Stimulated activated CD4-positive, alpha-beta T cell treated with anti-CD3 and anti-CD28 coated beads, Interleukin-1b, Interleukin-23, amount 100 ng/mL, for 24 hours (primary cell): ENCODE results near the gene CHRNA4.

ENCODE experiments used
- DNase-seq, 4 experiments: peaks; one replicate each; pipeline ENCODE4 v3.0.0-alpha.2; 2020; ENCODE audit warnings: low read depth in 4 of 4, low spot score in 1 of 4

The CHRNA4 gene

DNA sequence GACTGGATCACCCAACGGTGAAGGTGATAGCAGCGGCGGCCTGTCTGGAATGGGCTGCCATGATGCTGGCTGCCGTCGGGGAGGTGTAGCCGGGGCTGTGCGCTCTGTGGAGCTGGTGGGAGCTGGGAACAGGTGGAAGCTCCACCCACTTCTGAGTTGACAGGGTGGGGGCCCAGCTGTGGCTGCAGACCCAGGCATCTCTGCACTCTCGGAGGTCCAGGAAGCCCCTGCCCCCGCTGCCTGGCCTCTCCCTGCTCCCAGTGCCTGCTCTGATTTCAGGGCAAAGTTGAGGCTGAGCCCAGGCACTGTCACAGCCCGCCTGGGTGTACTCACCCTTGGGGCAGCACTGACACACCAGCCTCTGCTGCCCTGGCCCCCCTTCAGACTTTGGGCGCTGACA, 18.1 kb upstream of the CHRNA4 start:
- DNase-seq, result no peak

DNA sequence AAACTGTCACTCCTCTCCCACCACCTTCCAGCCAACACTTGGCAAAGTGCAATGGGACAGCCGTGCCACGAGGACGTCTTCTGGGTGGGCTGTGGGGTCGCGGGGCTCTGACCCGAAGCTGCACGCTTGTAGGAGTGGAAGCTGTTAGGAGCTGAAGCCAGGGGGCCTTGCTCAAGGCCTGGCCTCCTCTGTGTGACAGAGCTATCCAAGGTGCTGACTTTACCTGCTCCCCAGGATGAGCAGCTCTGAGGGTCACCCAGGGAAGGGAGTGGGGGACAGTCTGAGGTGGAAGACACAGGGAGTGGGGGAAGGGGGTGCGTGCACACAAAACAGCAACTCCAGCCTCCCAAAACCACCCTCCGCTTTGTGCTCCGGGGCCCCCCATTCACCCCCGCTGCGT, 17.5 kb upstream of the CHRNA4 start:
- no peak for DNase-seq

DNA sequence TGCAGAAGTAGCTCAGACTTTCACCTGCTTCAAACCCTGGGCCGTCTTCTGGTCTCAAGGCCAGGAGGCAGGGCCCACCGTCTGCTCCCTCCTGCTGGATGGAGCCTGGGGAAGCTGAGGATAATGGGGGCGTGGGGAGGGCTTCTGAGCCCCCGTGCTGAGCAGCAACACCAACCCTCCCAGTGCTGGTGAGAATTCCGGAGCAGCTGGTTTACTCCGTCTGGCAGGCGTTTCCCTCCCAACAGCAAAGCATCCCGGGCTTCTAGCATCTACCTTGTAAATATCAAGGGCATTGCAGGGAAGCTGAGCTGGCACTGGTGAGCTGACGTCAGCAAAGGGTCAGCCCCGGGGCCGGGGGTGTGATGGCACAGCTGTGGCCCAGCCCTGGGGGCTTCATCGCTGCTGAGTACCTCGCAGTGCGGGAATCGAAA, 16.8 kb upstream of the CHRNA4 start:
- no peak for DNase-seq

DNA sequence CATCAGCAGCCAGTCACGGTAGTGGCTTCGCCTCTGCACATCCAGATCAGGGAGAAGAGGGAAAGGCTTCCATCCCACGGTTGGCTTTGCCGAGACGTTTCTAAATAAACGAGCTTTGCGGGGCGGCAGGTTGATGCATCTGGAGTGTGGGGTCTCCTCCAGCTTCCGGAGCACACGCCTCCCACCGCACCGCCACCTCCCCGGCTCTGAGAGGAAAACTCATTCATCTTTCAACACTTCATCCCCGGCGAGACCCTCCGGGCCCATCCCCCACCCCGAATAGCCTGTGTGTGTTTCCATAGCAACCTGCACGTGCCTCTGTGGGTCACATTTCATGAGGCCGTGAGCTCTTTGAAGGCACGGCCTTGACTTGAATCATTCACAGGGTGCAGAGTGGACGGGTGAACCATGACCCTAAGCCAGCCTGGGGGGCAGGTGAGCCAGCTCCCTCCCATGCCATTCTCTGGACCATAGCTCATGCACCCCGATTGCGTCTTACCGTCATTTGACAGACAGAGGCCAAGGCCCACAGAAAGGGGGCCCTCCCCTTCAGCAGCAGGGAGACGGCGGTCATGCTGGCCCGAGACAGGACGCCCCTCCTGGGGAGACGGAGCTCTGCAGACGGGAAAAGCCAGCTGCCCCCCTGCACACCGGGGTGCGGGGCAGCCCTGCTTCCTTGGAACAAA, 16.2 kb upstream of the CHRNA4 start:
- no peak for DNase-seq

DNA sequence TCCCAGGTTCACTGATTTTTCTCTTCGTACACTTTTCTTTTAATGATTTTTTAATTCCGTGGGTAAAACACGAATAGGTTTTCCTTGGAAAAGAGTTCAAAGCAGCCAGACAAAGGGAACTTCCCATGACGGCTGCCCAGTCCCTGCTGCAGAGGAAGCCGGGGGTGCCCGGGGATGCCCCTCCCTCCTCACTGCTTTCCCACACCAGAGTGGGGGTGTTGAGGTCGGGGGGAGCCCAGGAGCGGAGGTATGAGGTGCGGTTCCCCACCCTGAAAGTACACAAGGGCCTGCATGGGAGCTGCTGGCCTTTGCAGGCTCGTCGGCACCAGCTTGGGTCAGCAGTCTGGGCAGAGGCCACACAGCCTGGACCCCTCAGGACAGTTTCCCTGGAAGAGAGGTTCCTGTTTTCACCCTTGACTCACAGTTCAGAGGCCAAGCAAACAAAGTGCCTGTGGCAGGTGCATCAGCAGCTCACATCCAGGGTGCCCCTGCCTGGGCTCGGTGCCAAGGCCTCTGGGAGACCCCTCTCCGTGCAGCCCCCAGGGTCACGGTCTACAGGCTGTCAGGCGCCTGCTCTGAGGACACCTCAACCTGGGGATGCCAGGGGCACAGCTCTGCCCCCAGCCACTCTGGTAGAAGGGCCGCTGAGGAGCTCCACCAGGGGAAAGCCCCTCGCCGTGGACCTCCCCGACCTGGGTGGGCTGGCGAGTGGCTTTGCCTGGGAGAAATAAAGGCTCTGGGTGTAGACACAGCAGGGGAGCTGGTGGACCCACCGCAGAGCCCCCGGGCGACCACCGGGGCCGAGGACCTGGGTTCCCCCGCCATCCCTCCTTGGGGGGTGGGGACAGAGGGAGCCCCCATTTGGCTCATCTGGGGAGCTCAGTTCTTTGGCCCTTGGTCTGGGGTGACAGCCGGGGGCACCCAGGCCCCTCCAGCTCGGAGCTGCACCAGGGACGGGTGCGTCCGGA, 15.4 kb upstream of the CHRNA4 start:
- DNase-seq, result no peak

GRCh38 chr20:63375438-63375837, 14.3 kb upstream of the CHRNA4 start:
- no peak for DNase-seq

- no peak for DNase-seq
Measured at GRCh38 chr20:63374504-63374903, 13.4 kb upstream of the CHRNA4 start.

DNA sequence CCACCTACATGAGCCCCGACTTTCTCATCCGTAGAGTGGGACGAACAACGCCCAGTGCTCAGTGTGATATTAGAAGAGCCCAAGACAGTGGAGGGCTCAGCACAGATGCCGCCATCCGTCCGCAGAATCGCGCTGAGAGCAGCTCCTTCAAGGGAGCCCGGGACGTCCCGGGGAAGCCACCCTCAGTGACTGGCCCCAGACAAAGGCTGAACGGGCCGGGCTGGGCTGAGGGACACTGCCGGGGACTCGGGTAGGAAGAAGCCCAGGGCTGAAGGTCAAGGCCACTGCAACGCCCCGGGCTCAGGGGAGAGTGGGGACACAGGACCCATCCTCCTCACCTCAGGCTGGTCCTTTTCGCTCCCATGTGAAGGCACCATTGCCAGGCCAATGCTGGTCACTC, 12.8 kb upstream of the CHRNA4 start:
- no peak for DNase-seq

DNA sequence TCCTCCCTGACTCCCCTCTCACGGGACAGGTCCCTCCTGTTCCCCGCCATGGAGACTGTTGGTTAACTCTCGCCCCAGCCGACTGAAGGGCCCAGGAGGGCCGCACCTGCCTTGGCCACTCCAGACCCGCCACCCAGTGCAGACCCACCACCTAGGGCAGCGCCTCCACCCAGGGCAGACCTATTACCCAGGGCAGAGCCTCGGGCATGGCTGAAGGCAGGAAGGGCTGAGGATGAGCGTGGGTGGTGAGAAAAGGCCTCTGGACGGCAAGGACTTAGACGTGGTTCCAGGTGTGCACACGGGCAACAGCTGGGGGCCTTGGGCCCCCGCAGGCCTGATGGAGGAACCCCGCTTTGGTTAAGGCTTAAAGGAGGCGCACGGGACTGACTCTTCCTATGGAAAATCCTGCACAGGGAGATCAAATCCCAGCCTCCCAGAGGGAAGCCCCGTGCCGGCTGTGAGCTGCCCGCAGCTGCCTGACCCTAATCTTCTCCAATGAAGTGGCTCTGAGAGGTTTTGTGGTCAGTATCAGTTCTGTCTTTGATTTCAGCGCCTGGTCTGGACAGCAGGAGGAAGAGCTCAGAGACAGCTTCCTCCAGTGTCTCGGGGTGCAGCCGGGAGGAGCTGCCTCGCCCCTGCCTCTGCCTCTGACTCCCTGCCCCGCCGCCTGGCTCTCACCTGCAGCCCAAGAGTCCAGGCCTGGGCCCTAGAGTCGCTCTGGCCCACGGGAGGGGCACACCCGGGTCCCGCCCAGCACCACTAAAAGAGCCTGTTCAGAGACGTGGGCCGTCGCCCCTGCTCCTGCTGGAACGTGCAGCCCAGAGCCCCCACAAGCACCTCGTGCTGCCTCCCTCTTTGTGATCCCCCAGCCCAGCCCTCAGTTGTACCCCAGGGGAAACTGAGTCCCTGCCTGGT, 12.1 kb upstream of the CHRNA4 start:
- DNase-seq, result no peak

GRCh38 chr20:63371291-63371865, 10.2 kb upstream of the CHRNA4 start:
- no peak for DNase-seq

DNA sequence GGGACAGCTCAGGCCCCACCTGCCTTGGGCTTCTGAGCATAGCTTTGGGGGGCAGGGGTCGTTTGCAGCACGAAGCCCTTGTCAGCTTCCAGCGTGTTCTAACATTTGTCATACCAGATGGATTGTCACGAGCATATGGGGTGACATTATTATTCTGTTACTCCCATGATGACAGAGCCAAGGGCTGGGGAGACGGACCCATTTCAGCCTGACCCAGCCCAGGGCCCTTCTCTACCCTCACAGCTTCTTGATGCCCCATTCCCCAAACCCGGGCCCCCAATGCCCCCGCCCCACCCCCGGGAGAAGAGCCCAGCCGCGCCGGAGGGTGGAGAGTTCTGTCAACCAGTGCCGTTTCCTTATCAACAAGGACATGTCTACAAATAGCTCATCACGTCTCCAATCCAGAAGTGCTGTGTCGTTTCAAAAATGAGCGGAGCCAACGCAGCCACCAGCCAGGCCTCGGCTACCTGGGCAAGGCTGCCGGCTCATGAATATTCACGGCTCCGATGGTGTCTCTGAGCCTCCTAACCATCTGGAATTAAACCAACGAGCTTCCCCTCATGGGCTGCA, 9.6 kb upstream of the CHRNA4 start:
- DNase-seq, result no peak

- no peak for DNase-seq
Measured at GRCh38 chr20:63369724-63370617, 8.8 kb upstream of the CHRNA4 start.

GRCh38 chr20:63369024-63369530, 7.9 kb upstream of the CHRNA4 start:
- no peak for DNase-seq

- DNase-seq, result no peak
Measured at GRCh38 chr20:63368151-63368550, 7.0 kb upstream of the CHRNA4 start.

- DNase-seq, result no peak
Measured at GRCh38 chr20:63367446-63368055, 6.4 kb upstream of the CHRNA4 start.

- no peak for DNase-seq
Measured at GRCh38 chr20:63366390-63367365, 5.5 kb upstream of the CHRNA4 start.

GRCh38 chr20:63365601-63366389, 4.6 kb upstream of the CHRNA4 start:
- no peak for DNase-seq
